Parathyroid adenoma (tissue), 2 donors: Measurements from ENCODE around the gene ERN1.

Experiments
- H2AFZ ChIP-seq: fragments of 300-600 bp; sonication (generic); one replicate; pipeline ENCODE4 v1.7.0; 2017; ENCODE audit warnings: antibody characterized with exemption, mild to moderate bottlenecking
- H3K27ac ChIP-seq: fragments of 300-600 bp; sonication (generic); one replicate; pipeline ENCODE4 v1.7.0; 2017
- H3K27me3 ChIP-seq: fragments of 300-600 bp; sonication (generic); one replicate; pipeline ENCODE4 v1.7.0; 2017; ENCODE audit warnings: low read length; ENCODE audit not compliant: control insufficient read depth, insufficient read depth
- H3K36me3 ChIP-seq: fragments of 300-600 bp; sonication (generic); one replicate; pipeline ENCODE4 v1.7.0; 2017; ENCODE audit warnings: low read length; ENCODE audit not compliant: control insufficient read depth, insufficient read depth
- H3K4me1 ChIP-seq: fragments of 300-600 bp; sonication (generic); one replicate; pipeline ENCODE4 v1.7.0; 2017; ENCODE audit warnings: control low read depth
- H3K4me2 ChIP-seq: fragments of 300-600 bp; sonication (generic); one replicate; pipeline ENCODE4 v1.7.0; 2017; ENCODE audit warnings: low read length
- H3K4me3 ChIP-seq: fragments of 300-600 bp; sonication (generic); one replicate; pipeline ENCODE4 v1.7.0; 2017; ENCODE audit warnings: low read depth, low read length
- H3K79me2 ChIP-seq: fragments of 300-600 bp; sonication (generic); one replicate; pipeline ENCODE4 v1.7.0; 2017; ENCODE audit warnings: control low read depth
- H3K9ac ChIP-seq: fragments of 300-600 bp; sonication (generic); one replicate; pipeline ENCODE4 v1.7.0; 2017; ENCODE audit warnings: mild to moderate bottlenecking
- H3K9me3 ChIP-seq: fragments of 300-600 bp; sonication (generic); one replicate; pipeline ENCODE4 v1.7.0; 2017; ENCODE audit warnings: low read length; ENCODE audit not compliant: control insufficient read depth
- CTCF ChIP-seq: fragments of 300-600 bp; sonication (generic); IDR thresholded peaks from one replicate; pipeline ENCODE4 v1.7.0; 2017; ENCODE audit warnings: antibody characterized with exemption, mild to moderate bottlenecking
- donor health status: primary hyperparathyroidism.

The ERN1 gene

GRCh38 chr17:64153565-64154312, 23.8 kb upstream of the ERN1 start:
- no peak overlapping the region for H3K4me2 ChIP-seq
- no peak overlapping the region for H3K27ac ChIP-seq
- H3K36me3 ChIP-seq = no peaks in the 10 kb centered on the region
- no peak overlapping the region for H3K4me3 ChIP-seq
- H3K9ac ChIP-seq = no peak overlapping the region
- peaks cover 31% of the 10 kb centered on the region for H3K4me1 ChIP-seq
- no peak for TF ChIP-seq CTCF
- no peaks in the 10 kb centered on the region for H3K9me3 ChIP-seq
- no peak overlapping the region for H2AFZ ChIP-seq
- no peaks in the 10 kb centered on the region for H3K27me3 ChIP-seq
- H3K79me2 ChIP-seq = peaks cover 2% of the 10 kb centered on the region

GRCh38 chr17:64152428-64153125, 22.6 kb upstream of the ERN1 start:
- no peak overlapping the region for H3K4me2 ChIP-seq
- no peaks in the 10 kb centered on the region for H3K36me3 ChIP-seq
- no peak for TF ChIP-seq CTCF
- H3K9ac ChIP-seq = no peak overlapping the region
- H2AFZ ChIP-seq = no peak overlapping the region
- H3K4me1 ChIP-seq = peaks cover 31% of the 10 kb centered on the region
- no peaks in the 10 kb centered on the region for H3K27me3 ChIP-seq
- no peaks in the 10 kb centered on the region for H3K9me3 ChIP-seq
- no peak overlapping the region for H3K27ac ChIP-seq
- peaks cover 2% of the 10 kb centered on the region for H3K79me2 ChIP-seq
- no peak overlapping the region for H3K4me3 ChIP-seq

GRCh38 chr17:64151016-64151368, 21.0 kb upstream of the ERN1 start:
- Histone ChIP-seq H3K27ac (no peak overlapping the region), H3K4me1 (peaks cover 27% of the 10 kb centered on the region), H3K27me3 (no peaks in the 10 kb centered on the region), H3K9ac (no peak overlapping the region), H3K4me3 (no peak overlapping the region), H3K36me3 (no peaks in the 10 kb centered on the region), H3K79me2 (no peaks in the 10 kb centered on the region), H2AFZ (no peak overlapping the region), H3K4me2 (no peak overlapping the region), H3K9me3 (no peaks in the 10 kb centered on the region)
- TF ChIP-seq CTCF = no peak

- H3K36me3 ChIP-seq = no peaks in the 10 kb centered on the region
- no peak overlapping the region for H3K9ac ChIP-seq
- no peak overlapping the region for H3K27ac ChIP-seq
- H3K79me2 ChIP-seq = no peaks in the 10 kb centered on the region
- no peak overlapping the region for H2AFZ ChIP-seq
- no peak for TF ChIP-seq CTCF
- no peak overlapping the region for H3K4me2 ChIP-seq
- peaks cover 21% of the 10 kb centered on the region for H3K4me1 ChIP-seq
- H3K9me3 ChIP-seq = no peaks in the 10 kb centered on the region
- H3K4me3 ChIP-seq = no peak overlapping the region
- no peaks in the 10 kb centered on the region for H3K27me3 ChIP-seq
These were observed 20.5 kb upstream of the ERN1 start for GRCh38 chr17:64150237-64151015.
